C4-2B (cell line): ENCODE measurements around the gene ACOX1.

Experiments used
- H3K27ac ChIP-seq: fragments of 450-650 bp; 2 replicates; pipeline ENCODE4 v1.5.1; 2017
- CTCF ChIP-seq: fragments of 450-650 bp; conservative IDR thresholded peaks from 2 replicates; pipeline ENCODE4 v1.5.1; 2017; ENCODE audit warnings: mild to moderate bottlenecking
- ZFX ChIP-seq: fragments of 450-650 bp; IDR thresholded peaks from 2 replicates; pipeline ENCODE4 v1.6.1; 2017

ACOX1 gene

GRCh38 chr17:75959839-75960511, 19.0 kb downstream of the ACOX1 start:
- H3K27ac ChIP-seq: peak overlapping the region; percentile 45
- no peak for TF ChIP-seq ZFX
- TF ChIP-seq CTCF: no peak

- H3K27ac ChIP-seq: no peak overlapping the region; the same call in 1 of the 2 replicates
- TF ChIP-seq CTCF: no peak
- TF ChIP-seq ZFX: no peak
Measured at GRCh38 chr17:75959051-75959838, 19.7 kb downstream of the ACOX1 start.

- no peak overlapping the region for H3K27ac ChIP-seq
- no peak for TF ChIP-seq ZFX
- no peak for TF ChIP-seq CTCF
Measured at GRCh38 chr17:75950855-75951554, 28.0 kb downstream of the ACOX1 start.

GRCh38 chr17:75950421-75950820, 28.5 kb downstream of the ACOX1 start:
- TF ChIP-seq ZFX (no peak), CTCF (no peak)
- no peak overlapping the region for H3K27ac ChIP-seq

- H3K27ac ChIP-seq: no peak overlapping the region
- no peak for TF ChIP-seq ZFX
- TF ChIP-seq CTCF: no peak
Measured at GRCh38 chr17:75945211-75945610, 33.8 kb downstream of the ACOX1 start.

- no peak overlapping the region for H3K27ac ChIP-seq
- no peak for TF ChIP-seq CTCF
- no peak for TF ChIP-seq ZFX
Measured at GRCh38 chr17:75943491-75943890, 35.5 kb downstream of the ACOX1 start.

GRCh38 chr17:75942473-75942872, 36.5 kb downstream of the ACOX1 start:
- no peak overlapping the region for H3K27ac ChIP-seq
- TF ChIP-seq ZFX (no peak), CTCF (no peak)
